ENCODE data around the gene JAML.

JAML gene

GRCh38 chr11:118224511-118225188 lies at the start of gene JAML:
Gene JAML (minus strand): TSS chr11:118225011. CDS start chr11:118214866, 10,145 bp downstream.
- no peak for DNase-seq (ENCODE audit: low read depth)

- DNase-seq (ENCODE audit: low read depth) = no peak
Measured at GRCh38 chr11:118274186-118274585, 49.4 kb upstream of the JAML start.

- DNase-seq (ENCODE audit: low read depth) = no peak
Measured at GRCh38 chr11:118272001-118272400, 47.2 kb upstream of the JAML start.

GRCh38 chr11:118267486-118267885 lies 42.7 kb upstream of the JAML start:
- no peak for DNase-seq (ENCODE audit: low read depth)

GRCh38 chr11:118265954-118266353 lies 41.1 kb upstream of the JAML start:
- DNase-seq (ENCODE audit: low read depth) = no peak

- no peak for DNase-seq (ENCODE audit: low read depth)
Measured at GRCh38 chr11:118264569-118265465, 40.0 kb upstream of the JAML start.

GRCh38 chr11:118263695-118264568 lies 39.1 kb upstream of the JAML start, which contains the start of gene MPZL2:
Gene MPZL2 (minus strand): TSS chr11:118264297. CDS start chr11:118264153, 144 bp downstream.
- no peak for DNase-seq (ENCODE audit: low read depth)

GRCh38 chr11:118263112-118263511 lies 38.3 kb upstream of the JAML start:
- no peak for DNase-seq (ENCODE audit: low read depth)

GRCh38 chr11:118260353-118260752 lies 35.5 kb upstream of the JAML start:
- DNase-seq (ENCODE audit: low read depth) = no peak

GRCh38 chr11:118259138-118259537 lies 34.3 kb upstream of the JAML start:
- DNase-seq (ENCODE audit: low read depth) = no peak

- DNase-seq (ENCODE audit: low read depth) = no peak
Measured at GRCh38 chr11:118258410-118258809, 33.6 kb upstream of the JAML start.

GRCh38 chr11:118252688-118253087 lies 27.9 kb upstream of the JAML start:
- DNase-seq (ENCODE audit: low read depth) = no peak

- peak; percentile 82 for DNase-seq (ENCODE audit: low read depth)
Measured at GRCh38 chr11:118251858-118252652, 27.2 kb upstream of the JAML start, which contains the start of gene MPZL3. Gene MPZL3 (minus strand): TSS chr11:118252365. CDS start chr11:118252294, 71 bp downstream.

- no peak for DNase-seq (ENCODE audit: low read depth)
Measured at GRCh38 chr11:118247041-118247440, 22.2 kb upstream of the JAML start.

GRCh38 chr11:118245936-118246562 lies 21.2 kb upstream of the JAML start:
- DNase-seq (ENCODE audit: low read depth) = no peak

GRCh38 chr11:118243993-118244762 lies 19.4 kb upstream of the JAML start:
- no peak for DNase-seq (ENCODE audit: low read depth)

GRCh38 chr11:118243161-118243560 lies 18.4 kb upstream of the JAML start:
- DNase-seq (ENCODE audit: low read depth) = no peak

- DNase-seq (ENCODE audit: low read depth) = no peak
Measured at GRCh38 chr11:118241764-118242098, 16.9 kb upstream of the JAML start.

GRCh38 chr11:118240999-118241763 lies 16.4 kb upstream of the JAML start:
- DNase-seq (ENCODE audit: low read depth) = peak; percentile 97
